Stimulated activated memory B cell treated with anti-CD40 and anti-IgM and Interleukin-4, amounts not matched to agents 10 μg/mL and 1 μg/mL and 100 μg/mL, for 72 hours (primary cell): ENCODE results near the gene FBXO10.
A peak's percentile ranks its signal among the peaks of the same experiment; 100 is the strongest.
"Not testable (repeated sequence)": the region's sequence is repeated elsewhere in the genome, so short reads cannot be mapped to it uniquely, and the experiment has no call there.

Source experiments
- ATAC-seq: fragments of 150-1000 bp; cut with Tn5 transposase; 2 replicates; pipeline ENCODE4 v1.10.0; 2021
- H3K27ac Mint-ChIP-seq: one replicate; pipeline ENCODE4 v1.8.0; 2022; ENCODE audit warnings: mild to moderate bottlenecking, mixed read lengths
- H3K27me3 Mint-ChIP-seq: one replicate; pipeline ENCODE4 v1.8.0; 2022; ENCODE audit warnings: mixed read lengths
- H3K36me3 Mint-ChIP-seq: one replicate; pipeline ENCODE4 v1.8.0; 2022; ENCODE audit warnings: mixed read lengths
- H3K4me1 Mint-ChIP-seq: one replicate; pipeline ENCODE4 v1.8.0; 2022; ENCODE audit warnings: mixed read lengths
- H3K4me3 Mint-ChIP-seq: one replicate; pipeline ENCODE4 v1.8.0; 2022; ENCODE audit warnings: mild to moderate bottlenecking, moderate library complexity, mixed read lengths
- H3K9me3 Mint-ChIP-seq: one replicate; pipeline ENCODE4 v1.8.0; 2022; ENCODE audit warnings: mixed read lengths

FBXO10 gene

GRCh38 chr9:37497320-37497719 lies 78.9 kb downstream of the FBXO10 start:
- H3K4me3 Mint-ChIP-seq: no peak overlapping the region
- peaks cover 72% of the 10 kb centered on the region for H3K36me3 Mint-ChIP-seq
- H3K27me3 Mint-ChIP-seq: no peaks in the 10 kb centered on the region
- no peak overlapping the region for H3K27ac Mint-ChIP-seq
- no peaks in the 10 kb centered on the region for H3K9me3 Mint-ChIP-seq
- H3K4me1 Mint-ChIP-seq: no peaks in the 10 kb centered on the region
- no peak for ATAC-seq

- no peaks in the 10 kb centered on the region for H3K27me3 Mint-ChIP-seq
- H3K36me3 Mint-ChIP-seq: peaks cover 59% of the 10 kb centered on the region
- H3K9me3 Mint-ChIP-seq: no peaks in the 10 kb centered on the region
- H3K4me1 Mint-ChIP-seq: no peaks in the 10 kb centered on the region
- no peak overlapping the region for H3K27ac Mint-ChIP-seq
- no peak overlapping the region for H3K4me3 Mint-ChIP-seq
- no peak for ATAC-seq
Measured at GRCh38 chr9:37496020-37496419, 80.2 kb downstream of the FBXO10 start.

GRCh38 chr9:37495571-37495970 lies 80.6 kb downstream of the FBXO10 start:
- H3K4me1 Mint-ChIP-seq: peaks cover 2% of the 10 kb centered on the region
- no peaks in the 10 kb centered on the region for H3K27me3 Mint-ChIP-seq

GRCh38 chr9:37491939-37492338 lies 84.2 kb downstream of the FBXO10 start:
- Mint-ChIP-seq H3K4me1 (peaks cover 22% of the 10 kb centered on the region), H3K27ac (no peak overlapping the region), H3K4me3 (no peak overlapping the region), H3K27me3 (no peaks in the 10 kb centered on the region), H3K9me3 (no peaks in the 10 kb centered on the region), H3K36me3 (peaks cover 51% of the 10 kb centered on the region)
- no peak for ATAC-seq

More at GRCh38 chr9:37495571-37495970, 80.6 kb downstream of the FBXO10 start:
- no peak for ATAC-seq
- Mint-ChIP-seq H3K4me3 (no peak overlapping the region), H3K27ac (no peak overlapping the region), H3K36me3 (peaks cover 59% of the 10 kb centered on the region), H3K9me3 (no peaks in the 10 kb centered on the region)

- peak overlapping the region; percentile 92 for H3K27ac Mint-ChIP-seq
- H3K4me1 Mint-ChIP-seq: peaks cover 45% of the 10 kb centered on the region
- H3K9me3 Mint-ChIP-seq: no peaks in the 10 kb centered on the region
- no peak for ATAC-seq
- H3K27me3 Mint-ChIP-seq: peaks cover 3% of the 10 kb centered on the region
- peak overlapping the region; percentile 98 for H3K4me3 Mint-ChIP-seq
- H3K36me3 Mint-ChIP-seq: peaks cover 16% of the 10 kb centered on the region
Measured at GRCh38 chr9:37486616-37487548, 89.3 kb downstream of the FBXO10 start.

GRCh38 chr9:37486256-37486615 lies 89.9 kb downstream of the FBXO10 start:
- Mint-ChIP-seq H3K4me3 (peak overlapping the region; percentile 98), H3K4me1 (peaks cover 49% of the 10 kb centered on the region), H3K36me3 (peaks cover 16% of the 10 kb centered on the region), H3K27ac (peak overlapping the region; percentile 92), H3K27me3 (peaks cover 9% of the 10 kb centered on the region), H3K9me3 (no peaks in the 10 kb centered on the region)
- ATAC-seq: no peak

GRCh38 chr9:37485389-37486255 lies 90.6 kb downstream of the FBXO10 start, which contains the start of gene POLR1E:
Gene POLR1E (plus strand): TSS chr9:37485948. CDS start chr9:37486048, 100 bp downstream.
- Mint-ChIP-seq H3K4me3 (peak within 1 kb of the TSS; percentile 98), H3K27ac (peak within 1 kb of the TSS; percentile 92), H3K4me1 (peaks cover 48% of the 10 kb centered on the region), H3K27me3 (peaks cover 9% of the 10 kb centered on the region), H3K36me3 (peaks cover 14% of the 10 kb centered on the region), H3K9me3 (no peaks in the 10 kb centered on the region)
- peak; percentile 99 for ATAC-seq

- no peaks in the 10 kb centered on the region for H3K36me3 Mint-ChIP-seq
- H3K27me3 Mint-ChIP-seq: peaks cover 9% of the 10 kb centered on the region
- ATAC-seq: no peak
- H3K4me1 Mint-ChIP-seq: peaks cover 29% of the 10 kb centered on the region
- H3K4me3 Mint-ChIP-seq: no peak overlapping the region
- no peaks in the 10 kb centered on the region for H3K9me3 Mint-ChIP-seq
- no peak overlapping the region for H3K27ac Mint-ChIP-seq
Measured at GRCh38 chr9:37480759-37481158, 95.4 kb downstream of the FBXO10 start.

- peaks cover 18% of the 10 kb centered on the region for H3K4me1 Mint-ChIP-seq
- H3K9me3 Mint-ChIP-seq, ATAC-seq, H3K27me3 Mint-ChIP-seq, H3K36me3 Mint-ChIP-seq, H3K27ac Mint-ChIP-seq, H3K4me3 Mint-ChIP-seq: not testable (repeated sequence)
Measured at GRCh38 chr9:37477987-37478619, 98.1 kb downstream of the FBXO10 start.

GRCh38 chr9:37477443-37477842 lies 98.7 kb downstream of the FBXO10 start:
- H3K4me1 Mint-ChIP-seq: peaks cover 19% of the 10 kb centered on the region

GRCh38 chr9:37476930-37477329 lies 99.2 kb downstream of the FBXO10 start:
- Mint-ChIP-seq H3K9me3 (peaks cover 5% of the 10 kb centered on the region), H3K4me1 (peaks cover 23% of the 10 kb centered on the region), H3K27me3 (peaks cover 6% of the 10 kb centered on the region), H3K27ac (peak overlapping the region; percentile 62), H3K4me3 (no peak overlapping the region), H3K36me3 (no peaks in the 10 kb centered on the region)
- ATAC-seq: no peak

More at GRCh38 chr9:37477443-37477842, 98.7 kb downstream of the FBXO10 start:
- not testable (repeated sequence) for H3K9me3 Mint-ChIP-seq, H3K4me3 Mint-ChIP-seq, H3K36me3 Mint-ChIP-seq, H3K27ac Mint-ChIP-seq, H3K27me3 Mint-ChIP-seq, ATAC-seq

GRCh38 chr9:37474438-37474837 lies 101.7 kb downstream of the FBXO10 start:
- peaks cover 5% of the 10 kb centered on the region for H3K9me3 Mint-ChIP-seq
- H3K36me3 Mint-ChIP-seq: no peaks in the 10 kb centered on the region
- H3K4me1 Mint-ChIP-seq: peaks cover 27% of the 10 kb centered on the region
- H3K27ac Mint-ChIP-seq: no peak overlapping the region
- no peak for ATAC-seq
- no peak overlapping the region for H3K4me3 Mint-ChIP-seq
- no peaks in the 10 kb centered on the region for H3K27me3 Mint-ChIP-seq

- not testable (repeated sequence) for H3K27ac Mint-ChIP-seq, H3K36me3 Mint-ChIP-seq, H3K4me3 Mint-ChIP-seq, ATAC-seq, H3K9me3 Mint-ChIP-seq, H3K27me3 Mint-ChIP-seq
- peaks cover 27% of the 10 kb centered on the region for H3K4me1 Mint-ChIP-seq
Measured at GRCh38 chr9:37473982-37474381, 102.2 kb downstream of the FBXO10 start.

GRCh38 chr9:37471942-37472684 lies 104.1 kb downstream of the FBXO10 start:
- Mint-ChIP-seq H3K4me3 (peak overlapping the region; percentile 75), H3K4me1 (peaks cover 15% of the 10 kb centered on the region), H3K27ac (peak overlapping the region; percentile 77), H3K27me3 (no peaks in the 10 kb centered on the region), H3K9me3 (peaks cover 5% of the 10 kb centered on the region), H3K36me3 (no peaks in the 10 kb centered on the region)
- ATAC-seq: no peak
